Stimulated activated CD4-positive, alpha-beta T cell treated with anti-CD3 and anti-CD28 coated beads, Interleukin-4, amount 100 ng/mL, for 1 hour (primary cell): ENCODE data around the gene TFB1M.
"Not testable (repeated sequence)": the region's sequence is repeated elsewhere in the genome, so short reads cannot be mapped to it uniquely, and the experiment has no call there.

ENCODE experiments used
- DNase-seq: peaks from one replicate; pipeline ENCODE4 v3.0.0-alpha.2; 2020

TFB1M gene

DNA sequence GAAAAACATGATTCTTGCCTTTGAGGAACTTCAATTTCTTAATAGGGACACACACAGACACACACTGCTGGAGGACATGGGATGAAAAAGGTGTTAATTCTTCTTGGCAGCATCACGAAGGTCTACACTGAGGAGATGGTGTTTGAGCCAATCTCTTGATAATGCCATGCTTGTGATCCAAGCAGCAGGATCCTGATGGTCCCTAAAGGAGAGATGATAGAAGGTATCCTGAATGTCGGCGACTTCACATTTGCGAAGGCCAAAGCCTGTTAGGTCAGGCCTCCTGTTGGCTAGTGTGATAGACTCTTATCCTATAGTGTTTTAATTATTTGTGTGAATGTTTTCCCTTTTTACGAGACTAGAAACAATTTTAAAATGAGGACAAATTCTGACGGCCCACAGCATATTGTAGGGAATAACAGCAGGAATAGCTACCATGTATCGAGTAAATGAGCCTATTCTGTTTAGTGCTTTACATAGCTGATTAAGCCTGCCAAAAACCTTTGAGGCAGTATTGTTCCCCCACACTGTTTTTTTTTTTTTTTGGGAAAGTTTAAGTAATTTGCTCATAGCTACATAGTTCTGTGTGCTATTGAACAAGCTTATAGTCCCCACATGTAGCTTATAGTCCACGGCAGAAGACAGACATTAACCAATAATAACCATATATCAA is 15.3 kb upstream of the TFB1M start:
- no peak for DNase-seq

DNA sequence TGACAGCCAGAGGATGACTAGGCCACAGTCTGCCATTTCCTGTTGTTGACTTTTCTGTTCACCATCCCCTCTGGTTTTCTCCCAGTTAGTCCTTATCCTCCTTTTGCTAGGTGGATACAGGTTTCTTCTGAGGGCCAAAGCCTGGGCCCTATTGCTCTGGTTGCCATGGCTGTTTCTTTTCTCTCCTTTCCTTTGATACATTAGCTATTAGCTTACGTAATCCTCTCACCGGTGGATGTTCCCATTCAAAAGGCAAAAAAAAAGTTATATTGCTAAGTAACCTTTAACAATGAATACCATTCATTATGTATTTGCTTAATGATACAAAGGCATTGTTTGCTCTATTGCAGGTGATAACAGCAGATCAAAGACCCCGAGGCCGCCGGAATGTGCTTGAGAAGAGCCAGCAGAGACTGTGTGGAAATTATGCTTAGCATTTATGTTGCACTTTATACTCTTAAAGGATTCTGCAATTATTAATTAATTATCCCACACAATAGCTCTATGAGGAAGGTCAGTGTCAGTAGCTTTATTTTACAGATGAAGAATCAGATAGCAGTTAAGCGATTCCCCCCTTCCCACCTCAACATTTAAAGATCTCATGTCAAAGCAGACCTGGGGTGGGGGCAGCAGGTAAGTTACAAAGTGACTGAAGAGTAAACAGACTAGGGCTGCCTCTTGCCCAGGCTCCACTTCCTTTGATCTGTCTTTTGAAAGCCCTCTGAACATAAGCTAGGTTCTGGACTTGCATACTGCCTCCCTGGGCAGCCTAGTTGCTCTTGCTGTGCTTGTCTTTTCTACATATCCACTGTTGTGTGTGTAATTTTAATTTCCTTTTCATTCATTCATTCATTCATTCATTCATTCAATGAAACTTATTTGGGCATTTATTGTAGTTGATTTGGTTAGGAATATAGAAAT is 14.5 kb upstream of the TFB1M start:
- DNase-seq = no peak

DNA sequence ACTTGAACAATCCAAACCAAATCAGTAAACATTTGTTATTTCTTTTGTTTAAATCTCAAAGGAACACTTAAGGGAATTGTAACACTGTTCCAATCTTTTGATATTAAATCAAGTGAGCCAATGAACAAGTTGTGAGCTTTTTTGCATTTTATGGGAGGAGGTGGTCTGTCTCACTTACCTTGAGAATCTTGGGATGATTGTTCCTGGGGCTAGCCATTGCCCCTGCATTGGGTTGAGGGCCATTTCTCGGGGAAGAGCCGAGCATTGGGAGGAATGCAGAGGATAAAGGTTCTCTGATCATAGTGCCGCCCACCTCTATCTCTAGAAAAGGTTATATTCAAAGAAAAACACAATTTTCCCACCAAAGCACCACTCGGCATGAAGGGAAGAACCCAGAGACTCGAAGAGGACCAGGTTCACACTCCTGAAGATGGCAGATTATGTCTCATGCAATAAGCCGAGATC is 13.8 kb upstream of the TFB1M start:
- DNase-seq = no peak

DNA sequence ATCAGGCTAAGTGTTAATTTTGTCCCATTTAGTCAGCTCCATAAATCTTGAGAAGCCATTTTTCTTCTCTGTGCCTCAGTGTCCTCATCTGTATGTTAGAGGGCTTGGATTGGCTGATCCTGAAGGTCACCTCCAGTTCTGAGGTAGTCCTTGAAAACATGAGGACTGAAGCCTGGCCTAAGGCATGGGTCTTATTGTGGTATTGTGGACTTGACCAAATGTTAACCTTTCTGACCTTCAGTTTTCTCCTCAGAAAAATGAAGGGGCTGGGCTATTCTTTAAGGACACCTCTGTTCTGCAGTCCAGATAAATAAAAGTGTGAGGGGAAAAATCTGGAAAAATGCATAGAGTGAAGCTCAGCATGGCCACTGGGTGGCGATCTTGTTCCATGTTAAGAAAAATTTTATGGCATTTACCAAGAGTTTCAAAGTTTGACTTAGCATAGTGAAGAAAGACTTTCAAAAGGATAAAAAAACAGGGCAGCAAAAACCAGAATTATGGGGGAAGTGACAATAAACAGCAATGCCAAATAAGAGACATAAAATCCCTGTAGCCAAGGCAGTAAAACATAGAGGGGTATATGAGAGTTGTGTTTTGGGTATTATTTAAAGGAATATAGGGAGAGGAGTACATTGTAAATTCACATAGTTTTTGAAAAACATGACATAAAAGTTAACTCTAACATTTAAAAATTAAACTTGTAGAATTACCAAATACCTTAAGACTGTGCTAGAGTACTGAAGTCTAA is 13.2 kb upstream of the TFB1M start:
- DNase-seq = peak; percentile 69

DNA sequence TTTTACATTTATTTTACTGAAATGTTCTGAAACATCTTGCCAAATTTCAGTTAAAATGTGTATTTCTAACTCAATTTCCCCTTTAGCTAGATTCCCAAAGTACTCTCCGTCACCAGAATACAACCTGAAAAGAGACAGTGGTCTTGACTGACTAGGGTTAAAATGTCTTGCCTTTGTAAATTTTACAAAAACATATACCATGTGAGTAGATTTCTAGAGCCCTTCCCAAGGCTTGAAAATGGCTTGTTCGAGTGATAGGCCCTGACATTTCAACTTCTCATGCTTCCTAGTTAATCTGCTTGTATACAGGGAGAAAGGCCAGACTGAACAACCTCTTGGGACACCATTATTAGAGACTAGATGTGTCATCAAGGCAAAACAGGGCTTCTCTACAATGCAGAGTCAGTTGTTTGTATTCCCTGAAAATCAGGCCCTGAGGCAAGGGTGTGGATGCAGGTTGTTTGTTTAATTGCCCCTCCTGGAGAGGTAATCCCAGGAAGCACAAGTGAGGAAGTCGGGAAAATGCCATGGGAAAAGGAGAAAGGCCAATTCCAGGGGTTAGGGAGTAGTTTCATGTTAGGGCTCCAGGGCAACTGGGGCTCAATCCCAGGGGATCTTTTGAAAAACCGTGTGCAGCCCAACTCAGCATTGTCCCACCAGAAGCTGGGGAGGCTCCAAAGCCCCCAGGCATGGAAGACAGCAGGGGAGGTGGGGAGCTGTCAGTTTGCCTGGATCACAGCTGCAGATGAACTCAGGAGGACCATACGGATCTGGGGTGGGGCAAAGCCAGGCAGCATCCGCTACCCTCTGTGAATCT is 11.6 kb upstream of the TFB1M start:
- DNase-seq = no peak

DNA sequence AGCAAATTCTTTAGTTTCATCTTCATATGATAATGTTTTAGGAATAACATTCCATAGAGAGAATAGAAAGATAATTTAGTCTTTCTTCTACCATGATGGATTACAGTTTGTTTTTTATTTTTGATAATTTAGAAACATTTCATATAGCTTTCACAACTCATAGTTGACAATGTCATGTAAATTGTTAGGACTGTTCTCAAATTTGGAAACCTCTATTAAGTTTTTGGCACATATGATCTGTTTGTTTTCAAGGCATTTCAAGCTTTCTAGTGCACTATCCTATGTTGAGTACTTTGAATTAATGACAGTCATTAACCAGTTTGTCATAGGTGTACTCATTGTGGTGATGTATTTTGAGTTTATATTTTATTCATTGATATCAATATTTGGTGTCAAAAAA is 10.7 kb upstream of the TFB1M start:
- DNase-seq = no peak

DNA sequence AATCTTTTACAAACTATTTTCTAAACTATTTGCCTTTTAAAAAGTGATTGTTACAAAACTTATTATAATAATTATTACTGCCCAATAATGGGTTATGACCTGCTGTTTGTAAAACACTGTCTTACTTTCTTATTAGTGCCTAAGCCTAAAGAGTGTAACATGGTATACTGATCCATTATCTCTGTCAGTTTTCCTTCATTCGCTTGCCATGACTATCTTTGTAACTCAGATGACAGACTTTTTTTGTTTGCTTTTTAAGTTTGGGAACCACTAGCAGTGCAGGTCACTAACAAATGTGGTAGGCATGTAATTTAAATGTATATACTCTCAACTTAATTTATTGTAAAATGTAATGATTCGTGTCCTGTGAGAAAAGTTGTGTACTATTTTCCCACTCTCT is 9.9 kb upstream of the TFB1M start:
- DNase-seq = no peak

DNA sequence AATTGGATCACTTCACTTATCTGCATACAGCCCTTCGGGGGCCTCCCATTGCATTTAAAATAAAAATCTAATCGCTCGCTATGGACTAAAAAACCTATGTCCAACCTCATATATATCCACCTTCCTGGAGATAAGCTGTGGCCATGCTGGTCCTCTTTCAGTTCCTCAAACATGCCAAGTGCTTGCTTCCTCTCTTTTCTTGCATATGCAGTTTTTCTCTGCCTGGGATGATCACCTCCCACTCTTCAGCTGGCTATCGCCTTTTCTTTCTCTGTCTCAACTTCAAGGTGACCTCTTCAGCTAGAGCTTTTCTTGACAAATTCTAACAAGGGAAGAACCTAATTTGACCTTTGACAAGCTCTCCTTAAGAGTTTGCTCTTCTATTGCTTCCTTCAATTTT is 5.6 kb upstream of the TFB1M start:
- no peak for DNase-seq

DNA sequence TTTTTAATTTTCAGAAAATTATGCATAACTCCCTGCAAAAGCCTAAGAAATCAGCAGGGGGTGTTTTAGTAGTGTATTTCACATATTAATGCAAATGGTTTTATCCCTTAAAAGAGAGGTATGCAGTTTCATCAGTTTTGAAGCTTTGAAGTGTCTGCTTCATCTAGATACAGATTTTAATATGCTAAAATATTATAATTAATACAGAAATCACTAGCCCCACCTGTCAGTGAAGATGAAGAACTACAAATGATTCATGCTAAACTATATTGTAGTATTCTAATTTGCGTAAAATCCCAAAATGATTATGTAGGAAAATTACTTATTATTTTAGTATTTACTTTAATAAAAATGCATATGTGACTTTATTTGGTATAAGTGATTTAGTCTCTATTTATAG is 2.9 kb upstream of the TFB1M start:
- no peak for DNase-seq

DNA sequence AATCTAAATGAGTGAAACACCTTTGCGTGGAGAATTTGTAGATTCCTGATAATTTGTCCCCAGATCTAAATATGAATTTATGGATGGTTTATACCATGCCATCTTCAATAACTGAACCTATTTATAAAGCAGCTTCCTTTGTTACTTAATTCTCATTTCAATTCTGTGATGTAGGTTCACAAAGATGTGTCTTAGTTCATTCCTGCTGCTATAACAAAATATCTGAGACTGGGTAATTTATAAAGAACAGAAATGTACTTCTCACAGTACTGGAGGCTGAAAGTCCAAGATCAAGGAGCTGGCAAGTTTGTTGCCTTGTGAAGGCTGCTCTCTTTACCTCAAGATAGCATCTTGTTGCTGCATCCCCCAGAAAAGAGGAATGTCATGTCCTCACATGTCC is 2.1 kb upstream of the TFB1M start:
- DNase-seq = no peak

DNA sequence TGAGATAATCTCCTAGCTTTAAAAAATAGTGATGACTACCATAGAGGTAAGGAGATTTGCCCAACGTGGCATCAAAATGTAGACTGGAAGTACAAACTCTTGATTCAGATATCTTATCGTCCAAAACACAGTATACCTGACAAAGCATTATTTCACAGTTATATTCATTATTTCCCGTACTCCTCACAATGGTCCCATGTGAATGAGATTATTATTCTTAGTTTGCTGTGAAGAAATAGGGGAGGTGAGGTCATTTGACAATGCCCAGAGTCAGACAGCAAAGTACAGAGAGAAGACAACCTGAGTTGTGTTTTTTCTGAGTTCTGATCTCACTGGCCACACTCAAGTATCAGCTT is 1.2 kb upstream of the TFB1M start:
- no peak for DNase-seq

DNA sequence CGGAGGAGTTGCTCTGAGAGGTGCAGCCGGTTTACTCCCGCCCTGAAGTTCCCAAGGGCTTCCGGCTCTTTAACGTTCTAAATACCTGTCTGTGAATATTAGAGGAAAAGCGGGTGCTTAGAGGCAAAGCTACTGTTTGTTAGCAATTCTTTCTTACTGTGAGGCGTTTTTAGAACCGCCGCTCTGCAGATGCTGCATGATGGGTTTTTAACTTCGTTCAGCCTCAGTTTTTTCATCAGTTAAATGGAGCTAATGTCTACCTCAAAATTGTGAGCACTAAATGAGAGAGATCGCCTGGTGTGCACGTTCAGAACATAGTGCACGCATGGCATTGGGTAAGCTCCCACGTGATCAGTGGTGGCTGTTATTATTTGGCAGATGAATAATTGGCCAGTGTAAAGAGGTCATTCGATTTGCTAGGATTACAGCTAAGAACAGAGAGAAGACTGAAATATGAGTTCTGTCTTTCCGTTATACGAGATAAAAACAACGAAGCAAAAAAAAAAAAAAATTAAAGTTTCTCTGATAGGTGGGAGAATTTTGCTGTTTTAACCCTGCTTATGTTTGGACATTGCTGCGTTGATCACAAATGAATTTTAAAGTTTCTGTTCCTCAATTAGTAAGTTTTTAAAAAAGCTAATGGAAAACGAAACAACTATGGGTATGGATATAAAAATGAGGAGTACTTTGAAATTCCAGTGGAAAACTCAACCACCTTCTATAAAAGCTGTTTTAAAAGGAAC is 660 bp upstream of the TFB1M start:
- DNase-seq = peak; percentile 27

DNA sequence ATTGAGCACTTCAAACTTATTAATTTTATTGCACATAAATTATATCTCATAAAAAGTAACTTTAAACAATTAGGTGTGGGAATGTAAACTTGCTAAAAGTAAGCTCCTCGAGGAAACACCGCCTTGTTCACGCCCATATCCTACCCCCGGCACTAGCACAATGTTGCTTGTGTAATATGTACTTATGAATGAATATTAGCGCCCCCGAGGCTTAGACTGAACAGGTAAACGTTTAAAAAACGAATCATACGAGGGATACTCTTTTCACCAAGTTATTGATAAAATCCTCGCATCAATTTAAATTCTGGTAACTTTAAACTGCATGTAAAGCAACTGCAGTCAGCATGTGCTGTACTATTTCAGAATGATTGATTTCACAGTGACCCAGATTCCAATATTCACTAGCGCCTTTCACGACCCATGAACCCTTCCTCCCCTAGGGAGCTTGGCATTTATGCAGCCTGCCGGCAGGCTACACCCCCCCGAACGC is 637 bp downstream of the TFB1M start:
- DNase-seq = no peak

DNA sequence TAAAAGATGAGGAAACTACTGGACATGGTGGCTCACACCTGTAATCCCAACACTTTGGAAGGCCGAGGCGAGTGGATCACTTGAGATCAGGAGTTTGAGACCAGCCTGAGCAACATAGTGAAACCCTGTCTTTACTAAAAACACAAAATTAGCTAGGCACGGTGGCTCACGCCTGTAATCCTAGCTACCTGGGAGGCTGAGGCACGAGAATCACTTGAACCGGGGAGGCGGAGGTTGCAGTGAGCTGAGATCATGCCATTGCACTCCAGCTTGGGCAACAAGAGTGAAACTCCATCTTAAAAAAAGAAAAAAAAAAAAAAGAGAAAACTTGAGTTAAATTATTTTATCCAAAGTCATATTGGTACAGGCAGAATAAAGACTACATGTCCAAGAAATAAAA is 1.3 kb downstream of the TFB1M start:
- DNase-seq = not testable (repeated sequence)

DNA sequence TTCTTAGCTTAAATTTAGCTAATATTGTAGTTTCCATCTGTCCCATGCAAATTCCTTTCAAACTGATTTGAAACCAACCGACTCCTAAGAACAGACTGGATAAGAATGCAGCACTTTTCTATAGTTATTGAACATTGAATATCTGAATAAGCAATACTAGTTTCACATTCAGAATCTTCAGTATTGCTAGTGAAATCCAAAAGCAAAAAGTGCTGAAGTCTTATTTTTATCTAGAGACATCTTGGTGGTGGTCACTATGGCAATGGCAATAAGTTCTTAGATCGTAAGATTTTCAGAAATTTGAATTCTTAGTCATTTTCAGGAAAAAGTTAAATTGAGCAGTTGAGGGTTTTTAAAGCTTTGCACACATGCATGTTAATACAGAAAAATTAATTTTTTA is 2.7 kb downstream of the TFB1M start:
- no peak for DNase-seq

DNA sequence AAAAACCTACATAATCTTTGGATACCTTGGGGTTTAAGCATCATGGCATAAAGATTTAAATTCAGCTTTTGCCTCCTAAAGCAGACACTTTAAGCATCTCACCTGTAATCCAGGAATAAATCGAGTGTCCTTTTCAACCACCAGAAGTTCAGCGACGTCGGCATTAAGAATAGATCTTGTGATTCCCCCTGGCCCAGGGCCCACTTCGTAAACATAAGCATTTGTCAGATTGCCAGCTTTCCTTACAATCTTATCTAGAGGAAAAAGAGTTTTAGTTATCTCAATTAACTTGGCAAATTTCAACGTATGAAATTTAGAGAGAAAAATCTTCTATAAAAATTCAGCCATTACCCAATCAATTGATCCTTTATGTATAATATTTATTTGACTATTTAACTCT is 3.2 kb downstream of the TFB1M start:
- DNase-seq = no peak

DNA sequence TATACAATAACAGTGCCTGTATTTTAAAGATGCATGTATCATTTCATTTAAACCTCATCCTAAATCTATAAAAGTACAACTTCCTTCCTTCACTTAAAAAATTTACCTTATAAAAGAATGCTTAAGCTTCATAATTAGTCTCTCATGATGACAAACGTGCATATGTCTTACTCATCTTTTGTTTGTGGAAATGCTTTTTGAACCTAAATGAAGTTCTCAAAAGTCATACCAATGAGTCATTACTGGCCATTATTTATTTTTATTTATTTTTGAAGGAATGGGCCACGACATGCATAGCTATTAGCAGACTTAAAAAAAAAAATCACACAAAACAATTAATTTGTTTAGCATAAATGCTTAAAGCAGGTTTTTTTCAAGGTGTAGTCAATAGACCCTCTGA is 3.7 kb downstream of the TFB1M start:
- no peak for DNase-seq

DNA sequence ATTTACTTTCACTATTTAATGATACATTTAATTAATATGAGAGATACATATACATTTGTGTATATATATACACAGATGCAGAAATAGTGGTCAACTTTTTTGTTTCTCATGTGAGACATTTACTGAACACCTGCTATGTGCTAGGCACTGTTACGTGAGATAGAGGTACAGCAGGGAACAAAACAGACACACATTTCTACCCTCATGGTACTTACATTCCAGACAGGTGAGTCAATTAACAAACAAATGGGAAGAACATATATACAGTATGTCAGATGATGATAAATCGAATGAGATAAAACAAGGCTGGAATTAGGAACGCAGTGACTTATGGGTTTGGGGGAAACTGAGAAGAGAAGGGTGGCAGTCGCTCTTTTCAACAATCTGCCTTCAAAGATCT is 5.1 kb downstream of the TFB1M start:
- no peak for DNase-seq

DNA sequence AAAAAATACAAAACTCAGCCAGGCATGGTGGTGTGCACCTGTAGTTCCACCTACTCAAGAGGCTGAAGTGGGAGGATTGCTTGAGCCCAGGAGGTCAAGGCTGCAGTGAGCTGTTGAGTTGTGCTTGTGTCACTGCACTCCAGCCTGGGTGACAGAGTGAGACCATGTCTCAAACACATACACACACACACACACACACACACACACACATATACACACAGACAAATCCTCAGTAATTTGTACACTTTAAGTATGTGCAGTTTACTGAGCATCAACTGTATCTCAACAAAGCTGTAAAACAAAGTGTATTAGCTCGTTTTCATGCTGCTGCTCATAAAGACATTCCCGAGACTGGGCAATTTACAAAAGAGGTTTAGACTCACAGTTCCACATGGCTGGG is 7.3 kb downstream of the TFB1M start:
- DNase-seq = no peak

DNA sequence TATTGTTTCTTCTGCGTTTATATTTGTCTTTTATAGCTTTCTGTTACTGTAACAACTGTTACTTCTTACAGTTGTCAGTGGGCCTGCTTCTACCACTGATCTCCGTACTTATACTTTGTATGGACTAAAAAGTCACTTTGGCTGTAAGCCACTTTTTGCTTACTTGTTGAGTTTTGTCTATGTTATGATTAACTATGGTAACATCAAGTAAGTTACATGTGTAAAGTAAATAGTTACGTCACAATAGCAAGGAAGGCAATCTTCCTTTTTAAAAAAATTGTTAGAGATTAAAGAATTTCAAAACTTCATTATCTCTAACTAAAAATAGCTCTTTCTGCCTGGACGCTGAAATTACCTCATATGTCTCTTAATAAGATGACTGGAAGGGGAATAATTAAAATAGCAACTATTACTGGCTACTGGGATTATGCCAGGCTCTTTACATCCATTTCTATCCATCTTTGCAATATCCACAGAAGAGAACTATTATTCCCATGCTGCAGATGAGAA is 10.9 kb downstream of the TFB1M start:
- no peak for DNase-seq

DNA sequence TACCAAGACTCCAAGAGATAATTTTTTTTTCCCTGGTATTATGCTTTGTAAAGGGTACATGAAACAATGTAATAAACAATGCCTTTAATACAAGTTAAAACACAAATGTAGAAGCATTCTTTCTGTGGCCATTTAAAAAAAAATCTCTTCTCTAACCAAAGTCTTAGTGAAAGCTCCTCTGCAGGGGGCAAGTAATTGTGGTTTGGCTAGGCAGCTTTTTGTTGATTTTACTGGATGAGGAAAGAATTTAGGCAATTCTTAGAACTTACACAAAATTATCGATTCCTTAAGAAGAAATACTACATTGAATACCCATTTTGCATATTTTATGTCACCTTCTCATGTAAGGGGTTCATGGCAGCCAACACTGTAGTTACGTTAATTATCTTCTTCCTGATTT is 12.4 kb downstream of the TFB1M start:
- DNase-seq = no peak

DNA sequence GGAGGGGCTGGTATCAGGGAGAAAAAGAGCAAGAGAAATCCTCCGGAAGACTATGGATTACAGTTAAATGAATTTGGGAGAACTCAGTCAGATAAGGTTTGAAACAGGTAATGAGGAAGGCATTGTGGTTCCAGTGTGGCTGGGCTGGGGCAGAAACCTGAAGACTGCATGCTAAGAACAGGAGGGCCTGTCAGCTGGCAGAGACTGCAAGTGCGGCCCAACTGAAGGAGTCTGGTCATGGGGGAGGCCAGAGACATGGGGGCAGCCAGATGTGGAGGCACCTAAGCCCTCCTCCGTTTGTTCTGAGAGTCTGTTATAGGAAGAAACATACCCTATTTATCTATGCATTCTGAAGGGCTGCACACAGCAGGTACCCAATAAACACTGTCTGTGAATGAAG is 16.6 kb downstream of the TFB1M start:
- DNase-seq = no peak
